HTR-8/SVneo (cell line): ENCODE data around the gene ATXN2.

Source experiments
- DNase-seq: peaks from one replicate; pipeline ENCODE4 v3.0.0; 2011; ENCODE audit warnings: low spot score, mixed read lengths; ENCODE audit not compliant: insufficient read length
- FAIRE-seq: peaks from 2 replicates; lab custom pipeline; 2011; peaks lifted over from hg19 to GRCh38; lab: Jason Lieb, UNC

ATXN2 gene

GRCh38 chr12:111441107-111441928, 157.8 kb downstream of the ATXN2 start:
- FAIRE-seq = no peak
- no peak for DNase-seq

GRCh38 chr12:111440631-111441030, 158.5 kb downstream of the ATXN2 start:
- DNase-seq (no peak), FAIRE-seq (no peak)

GRCh38 chr12:111440152-111440551, 159.0 kb downstream of the ATXN2 start:
- DNase-seq = no peak

GRCh38 chr12:111439657-111440151, 159.4 kb downstream of the ATXN2 start:
- FAIRE-seq (no peak), DNase-seq (no peak)

More at GRCh38 chr12:111440152-111440551, 159.0 kb downstream of the ATXN2 start:
- FAIRE-seq = no peak

GRCh38 chr12:111438481-111438880, 160.6 kb downstream of the ATXN2 start:
- FAIRE-seq = peak; percentile 69

GRCh38 chr12:111437816-111438454, 161.2 kb downstream of the ATXN2 start:
- FAIRE-seq = no peak
- peak; percentile 42 for DNase-seq

More at GRCh38 chr12:111438481-111438880, 160.6 kb downstream of the ATXN2 start:
- peak; percentile 45 for DNase-seq

GRCh38 chr12:111436811-111437210, 162.3 kb downstream of the ATXN2 start:
- DNase-seq = no peak
- no peak for FAIRE-seq

GRCh38 chr12:111436266-111436665, 162.8 kb downstream of the ATXN2 start:
- FAIRE-seq = no peak
- no peak for DNase-seq

- FAIRE-seq (no peak), DNase-seq (no peak)
These were observed 163.4 kb downstream of the ATXN2 start for GRCh38 chr12:111435661-111436201.

- no peak for FAIRE-seq
- DNase-seq = no peak
These were observed 164.3 kb downstream of the ATXN2 start for GRCh38 chr12:111434680-111435338.

- FAIRE-seq = no peak
These were observed 165.1 kb downstream of the ATXN2 start for GRCh38 chr12:111434049-111434448.

GRCh38 chr12:111431772-111432171, 167.3 kb downstream of the ATXN2 start:
- DNase-seq (no peak), FAIRE-seq (no peak)

More at GRCh38 chr12:111434049-111434448, 165.1 kb downstream of the ATXN2 start:
- no peak for DNase-seq

GRCh38 chr12:111430433-111431353, 168.4 kb downstream of the ATXN2 start:
- DNase-seq = no peak
- no peak for FAIRE-seq

GRCh38 chr12:111429828-111430432, 169.2 kb downstream of the ATXN2 start:
- DNase-seq (no peak), FAIRE-seq (no peak)

- DNase-seq (no peak), FAIRE-seq (no peak)
These were observed 170.4 kb downstream of the ATXN2 start for GRCh38 chr12:111428728-111429175.

- no peak for FAIRE-seq
These were observed 170.9 kb downstream of the ATXN2 start for GRCh38 chr12:111428081-111428727.

GRCh38 chr12:111427417-111428074, 171.6 kb downstream of the ATXN2 start:
- FAIRE-seq = no peak
- no peak for DNase-seq

More at GRCh38 chr12:111428081-111428727, 170.9 kb downstream of the ATXN2 start:
- no peak for DNase-seq
